C4-2B (cell line): Measurements from ENCODE around the gene DYRK1A.

Source experiments
- CTCF ChIP-seq: fragments of 450-650 bp; conservative IDR thresholded peaks from 2 replicates; pipeline ENCODE4 v1.5.1; 2017; ENCODE audit warnings: mild to moderate bottlenecking
- ZFX ChIP-seq: fragments of 450-650 bp; IDR thresholded peaks from 2 replicates; pipeline ENCODE4 v1.6.1; 2017

GRCh38 chr21:37378700-37379139 lies 12.1 kb downstream of the DYRK1A start:
- TF ChIP-seq CTCF (no peak), ZFX (no peak)
